Activated T-cell treated with anti-CD3 and anti-CD28 coated beads, Interleukin-2, amount 50 U/mL, for 48 hours (primary cell): ENCODE measurements around the gene ITGB7.

Source experiments
- DNase-seq, 2 experiments: peaks; one replicate each; pipeline ENCODE4 v3.0.0-alpha.2; 2020

ITGB7 gene

DNA sequence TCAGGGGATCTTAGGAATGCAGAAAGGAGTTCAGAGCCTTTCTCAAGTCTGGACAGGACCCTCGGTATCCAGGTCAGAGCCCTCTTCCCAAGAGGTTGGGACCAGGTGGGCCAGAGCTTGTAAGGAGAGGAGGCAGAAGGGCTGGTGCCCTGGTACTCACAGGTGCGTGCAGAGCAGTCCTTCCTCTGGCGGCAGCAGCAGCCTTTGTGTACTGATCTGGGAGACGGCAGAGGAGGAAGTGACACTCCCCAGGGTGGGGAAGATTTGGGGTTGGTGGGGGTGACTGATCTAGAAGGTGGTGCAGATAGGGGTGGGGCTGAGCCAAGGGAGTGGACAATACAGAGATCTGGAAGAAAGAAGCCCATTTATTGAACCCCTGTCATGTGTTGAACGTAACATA, at the start of gene ITGB7:
Gene ITGB7 (minus strand): TSS at position 210 of the 400 bp plus-strand sequence. CDS start 6,808 bp downstream, outside the sequence.
- peak; percentile 77 to 78 for DNase-seq

- no peak for DNase-seq
Observed at GRCh38 chr12:53255996-53256395, 48.9 kb upstream of the ITGB7 start.

DNA sequence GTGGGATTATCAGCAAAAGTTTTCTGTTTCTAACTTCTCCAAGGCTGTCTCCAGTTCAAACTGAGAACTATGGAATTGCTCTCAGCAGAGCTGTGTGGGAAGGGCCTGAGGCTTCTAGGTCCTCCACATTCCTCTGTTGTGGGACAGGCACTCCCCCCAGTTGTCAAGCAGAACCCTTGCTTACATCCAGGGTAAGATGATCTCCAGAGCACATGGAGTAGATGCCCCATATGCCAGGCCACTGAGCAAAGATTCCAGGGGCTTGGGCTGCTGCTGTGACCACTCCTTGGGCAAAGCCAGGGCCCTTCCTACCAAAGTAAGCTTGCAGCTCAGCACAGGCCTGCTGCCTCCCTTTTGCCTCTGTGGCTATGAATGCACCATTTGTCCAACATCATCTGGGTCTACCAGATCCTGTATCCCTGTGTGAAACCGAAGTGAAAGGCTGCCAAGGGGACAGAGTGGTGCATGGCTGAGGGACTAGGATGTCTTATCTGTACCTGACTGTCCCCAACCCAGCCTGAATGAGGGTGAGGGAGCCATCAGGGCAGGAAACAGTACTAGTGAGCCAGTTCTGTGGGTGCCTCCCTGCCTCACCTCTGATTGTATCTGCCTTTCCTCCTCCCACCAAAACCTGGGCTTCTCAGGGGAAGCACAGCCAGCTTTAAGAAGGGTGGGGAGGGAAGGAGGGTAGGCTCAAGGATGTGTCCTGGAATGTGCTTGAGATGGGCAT, 47.9 kb upstream of the ITGB7 start:
- no peak for DNase-seq

- DNase-seq, result no peak
Observed at GRCh38 chr12:53253298-53253697, 46.2 kb upstream of the ITGB7 start.

- peak in 1 of 2 experiments; percentile 44 for DNase-seq
Observed at GRCh38 chr12:53252349-53252916, 45.4 kb upstream of the ITGB7 start.

- DNase-seq, result peak; percentile 78 to 84
Observed at GRCh38 chr12:53251477-53252348, 44.7 kb upstream of the ITGB7 start.

DNA sequence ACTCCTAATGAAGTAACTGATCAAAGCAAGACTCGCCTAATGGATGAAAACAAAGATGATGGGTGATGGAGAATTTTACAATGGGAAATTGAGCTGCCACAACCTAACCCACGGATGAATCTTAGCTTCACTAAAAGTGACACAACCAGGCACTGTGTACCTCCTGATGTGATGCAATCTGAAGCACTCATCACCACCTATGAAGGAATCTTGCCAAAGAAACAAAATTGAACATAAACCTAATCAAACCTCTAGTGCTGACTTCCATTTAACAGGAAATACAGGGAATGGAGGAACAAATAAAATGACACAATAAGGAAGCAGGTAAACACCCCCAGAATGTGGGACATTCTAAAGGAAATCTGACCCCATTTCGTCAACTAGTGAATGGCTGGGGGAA, 38.2 kb upstream of the ITGB7 start:
- no peak for DNase-seq

DNA sequence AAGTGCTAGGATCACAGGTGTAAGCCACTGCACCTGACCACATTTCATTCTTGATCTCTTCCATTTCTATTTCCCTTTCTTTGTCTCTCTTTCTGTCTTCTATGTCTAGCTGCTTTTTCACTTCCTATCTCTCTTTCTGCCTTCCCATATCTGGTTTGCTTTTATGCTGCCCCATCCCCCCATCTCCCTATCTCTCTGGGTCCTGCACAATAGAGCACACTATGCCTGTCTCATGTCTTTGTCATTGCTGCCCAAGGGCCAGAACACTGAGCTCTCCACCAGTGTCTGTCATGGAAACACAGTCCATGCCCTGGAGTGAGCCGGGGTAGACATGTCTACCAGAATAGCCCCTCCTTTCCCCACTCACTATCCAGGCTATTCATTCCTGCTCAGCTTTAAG, 37.3 kb upstream of the ITGB7 start:
- DNase-seq, result no peak

GRCh38 chr12:53241623-53242412, 34.8 kb upstream of the ITGB7 start:
- DNase-seq, result no peak

- DNase-seq, result no peak
Observed at GRCh38 chr12:53239643-53240258, 32.7 kb upstream of the ITGB7 start.

- DNase-seq, result peak; percentile 51 to 60
Observed at GRCh38 chr12:53236443-53237111, 29.5 kb upstream of the ITGB7 start.

GRCh38 chr12:53235742-53236442, 28.8 kb upstream of the ITGB7 start:
- peak; percentile 48 to 63 for DNase-seq

- peak in 1 of 2 experiments; percentile 15 for DNase-seq
Observed at GRCh38 chr12:53235164-53235563, 28.1 kb upstream of the ITGB7 start.

GRCh38 chr12:53234271-53234914, 27.3 kb upstream of the ITGB7 start:
- no peak for DNase-seq

DNA sequence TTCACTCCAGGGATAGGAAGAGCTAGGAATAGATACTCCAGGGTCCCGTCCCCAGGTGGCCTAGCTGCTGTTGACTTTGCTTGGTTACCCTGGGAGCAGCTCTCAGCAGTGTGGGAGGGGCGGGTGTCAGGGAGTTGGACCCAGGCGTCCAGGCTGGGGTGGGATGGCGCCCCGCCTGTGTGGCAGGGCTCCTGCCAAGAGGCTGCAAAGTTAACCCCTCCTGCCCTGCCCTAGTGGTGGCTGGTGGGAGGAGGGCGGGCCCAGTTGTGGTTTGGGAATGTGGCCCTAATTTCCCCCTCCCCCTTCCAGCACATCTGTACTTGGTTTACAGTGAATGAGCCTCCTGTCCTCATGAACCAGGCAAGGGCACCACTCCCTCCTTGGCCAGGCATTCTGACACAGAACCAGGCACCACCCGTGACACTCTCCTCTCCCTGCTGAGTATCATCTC, 26.6 kb upstream of the ITGB7 start:
- DNase-seq, result no peak

DNA sequence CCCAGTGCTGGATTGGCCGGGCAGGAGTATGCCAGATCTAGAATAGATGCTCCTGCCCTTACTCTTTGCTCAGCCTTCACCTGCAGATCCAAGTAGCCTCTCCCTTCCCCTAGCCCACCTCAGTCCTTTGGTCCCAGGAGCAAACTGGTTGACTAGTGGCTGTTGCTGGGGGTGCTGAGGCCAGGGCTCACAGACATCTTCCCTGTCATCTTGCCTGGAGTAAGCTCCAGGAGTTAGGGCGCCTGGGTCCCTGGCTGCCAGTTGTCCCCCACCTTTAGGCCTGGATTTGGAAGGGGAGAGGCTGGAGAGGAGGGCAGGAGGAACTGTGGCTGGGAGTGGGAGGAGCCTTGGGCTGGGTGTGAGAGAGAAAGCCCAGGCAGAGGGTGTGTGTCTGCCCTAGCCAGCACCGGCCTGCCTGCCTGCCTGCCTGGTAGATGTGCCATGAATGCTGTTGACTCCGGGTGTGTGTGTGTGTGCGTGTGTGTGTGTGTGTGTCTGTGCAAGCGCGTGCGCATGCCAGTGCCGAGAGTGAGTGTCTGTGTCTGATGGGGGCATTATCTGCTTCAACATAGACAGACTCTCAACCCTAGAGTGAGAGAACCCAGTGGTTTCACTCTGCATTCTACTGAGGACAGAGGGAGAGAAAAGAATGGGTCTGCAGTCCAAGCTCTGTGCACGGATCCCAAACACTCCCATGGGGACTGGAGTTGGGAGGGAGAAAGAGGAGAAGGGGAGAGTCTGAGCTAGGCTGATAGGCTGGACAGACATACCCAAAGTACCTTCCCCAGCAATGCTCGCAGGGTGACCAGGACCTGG, 25.8 kb upstream of the ITGB7 start:
- peak; percentile 57 to 65 for DNase-seq

- peak; percentile 80 to 82 for DNase-seq
Observed at GRCh38 chr12:53231921-53232645, 25.0 kb upstream of the ITGB7 start, which contains the start of gene RARG. RARG (minus strand) TSS chr12:53232209; CDS start chr12:53227545, 4,664 bp downstream.

DNA sequence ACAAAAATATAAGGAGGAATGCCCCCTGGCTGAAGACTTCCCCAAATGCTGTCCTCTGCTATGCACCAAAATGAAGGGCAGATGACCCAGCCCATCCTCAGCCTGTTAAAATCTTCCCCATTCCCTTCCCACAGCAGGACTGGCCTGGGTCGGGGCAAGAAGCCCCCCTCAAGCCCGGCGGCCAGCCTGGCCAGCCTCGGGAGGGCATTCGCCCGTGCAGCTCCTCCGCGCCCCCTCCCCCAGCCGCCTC, 24.5 kb upstream of the ITGB7 start:
- DNase-seq, result no peak
